GM21825 (cell line): ENCODE results near the gene TERB2.
"Not testable (repeated sequence)": the region's sequence is repeated elsewhere in the genome, so short reads cannot be mapped to it uniquely, and the experiment has no call there.

Experiments
- ATAC-seq: cut with Tn5 transposase; IDR thresholded peaks from one replicate; pipeline ENCODE4 v1.9.1; 2021; ENCODE audit warnings: mild to moderate bottlenecking, moderate library complexity; ENCODE audit not compliant: unreplicated experiment

TERB2 gene

GRCh38 chr15:45001180-45001579 lies 44.7 kb downstream of the TERB2 start:
- ATAC-seq, result not testable (repeated sequence)

- not testable (repeated sequence) for ATAC-seq
These were observed 47.4 kb downstream of the TERB2 start for GRCh38 chr15:45003731-45004410.

GRCh38 chr15:45004590-45005175 lies 48.2 kb downstream of the TERB2 start:
- not testable (repeated sequence) for ATAC-seq

GRCh38 chr15:45009046-45009445 lies 52.6 kb downstream of the TERB2 start:
- no peak for ATAC-seq

GRCh38 chr15:45015114-45015513 lies 58.6 kb downstream of the TERB2 start:
- ATAC-seq, result not testable (repeated sequence)

GRCh38 chr15:45020222-45020900 lies 63.9 kb downstream of the TERB2 start:
- not testable (repeated sequence) for ATAC-seq

GRCh38 chr15:45020901-45021259 lies 64.4 kb downstream of the TERB2 start:
- ATAC-seq, result not testable (repeated sequence)

- ATAC-seq, result no peak
These were observed 64.9 kb downstream of the TERB2 start for GRCh38 chr15:45021348-45021747.

- peak; percentile 96 for ATAC-seq
These were observed 66.6 kb downstream of the TERB2 start, which contains the start of gene SORD for GRCh38 chr15:45022871-45023658. TSS of gene SORD (plus strand) at chr15:45023195. CDS start at chr15:45023284, 89 bp downstream.

GRCh38 chr15:45023659-45024225 lies 67.3 kb downstream of the TERB2 start:
- ATAC-seq, result no peak

GRCh38 chr15:45024649-45025048 lies 68.2 kb downstream of the TERB2 start:
- ATAC-seq, result not testable (repeated sequence)

- not testable (repeated sequence) for ATAC-seq
These were observed 69.1 kb downstream of the TERB2 start for GRCh38 chr15:45025627-45026026.

GRCh38 chr15:45026651-45027190 lies 70.2 kb downstream of the TERB2 start:
- ATAC-seq, result no peak

- no peak for ATAC-seq
These were observed 70.7 kb downstream of the TERB2 start for GRCh38 chr15:45027220-45027619.
